Ectodermal cell (in vitro differentiated cells): ENCODE data around the gene SP140.
"Not testable (repeated sequence)": the region's sequence is repeated elsewhere in the genome, so short reads cannot be mapped to it uniquely, and the experiment has no call there.

Source experiments
- H3K27ac ChIP-seq: 2 replicates; pipeline ENCODE4 v1.7.0; 2013; ENCODE audit warnings: mild to moderate bottlenecking, low read depth, low read length; ENCODE audit not compliant: insufficient read depth, poor library complexity, severe bottlenecking
- H3K27me3 ChIP-seq: 2 replicates; pipeline ENCODE4 v1.7.0; 2013; ENCODE audit warnings: mild to moderate bottlenecking, low read length; ENCODE audit not compliant: insufficient read depth, control insufficient read depth, poor library complexity, severe bottlenecking
- H3K36me3 ChIP-seq: one replicate; pipeline ENCODE4 v1.7.0; 2013; ENCODE audit warnings: low read length; ENCODE audit not compliant: control insufficient read depth, insufficient read depth
- H3K4me1 ChIP-seq: one replicate; pipeline ENCODE4 v1.7.0; 2013; ENCODE audit warnings: low read length; ENCODE audit not compliant: control insufficient read depth, insufficient read depth
- H3K4me3 ChIP-seq: 2 replicates; pipeline ENCODE4 v1.7.0; 2013; ENCODE audit warnings: low read depth, low read length, control low read depth; ENCODE audit not compliant: insufficient read depth
- H3K9me3 ChIP-seq: 2 replicates; pipeline ENCODE4 v1.7.0; 2013; ENCODE audit warnings: mild to moderate bottlenecking, low read length, moderate library complexity; ENCODE audit not compliant: control insufficient read depth
- WGBS, 2 experiments: methylation state at CpG; one replicate each; pipeline ENCODE4 v1.1.7; 2013; ENCODE audit warnings: missing lambda C conversion rate in 2 of 2; 5-methylcytosine and 5-hydroxymethylcytosine counted together

The SP140 gene

DNA sequence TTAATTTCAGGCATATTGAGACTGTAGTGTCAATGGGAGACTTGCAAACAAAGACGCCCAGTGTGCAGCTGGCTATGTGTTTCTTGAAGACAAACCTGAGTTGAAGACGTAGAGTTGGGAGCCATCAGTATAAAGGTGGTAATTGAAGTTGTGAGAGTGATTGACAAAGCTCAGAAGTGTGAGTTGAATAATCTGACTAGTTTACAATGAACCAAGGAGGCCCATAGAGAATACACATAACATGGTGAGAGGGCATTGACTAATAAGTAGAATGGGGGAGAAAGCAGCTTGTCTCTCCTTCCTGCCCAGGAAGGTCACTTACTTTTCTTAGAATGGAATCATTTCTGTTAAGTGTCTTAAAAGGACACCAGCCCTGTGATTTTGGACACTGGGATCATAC, 19.8 kb upstream of the SP140 start:
- no peaks in the 10 kb centered on the region for H3K4me1 ChIP-seq
- no peaks in the 10 kb centered on the region for H3K36me3 ChIP-seq
- no peak overlapping the region for H3K27ac ChIP-seq
- H3K9me3 ChIP-seq = no peaks in the 10 kb centered on the region
- 91 to 94% methylated on average over 2 of the region's 2 CpGs for WGBS, 2 experiments
- no peaks in the 10 kb centered on the region for H3K27me3 ChIP-seq
- no peak overlapping the region for H3K4me3 ChIP-seq

- H3K27ac ChIP-seq = no peak overlapping the region
- H3K36me3 ChIP-seq = no peaks in the 10 kb centered on the region
- H3K27me3 ChIP-seq = no peaks in the 10 kb centered on the region
- H3K4me3 ChIP-seq = no peak overlapping the region
- H3K4me1 ChIP-seq = no peaks in the 10 kb centered on the region
- no peaks in the 10 kb centered on the region for H3K9me3 ChIP-seq
These were observed 17.0 kb upstream of the SP140 start for GRCh38 chr2:230208576-230208975.

DNA sequence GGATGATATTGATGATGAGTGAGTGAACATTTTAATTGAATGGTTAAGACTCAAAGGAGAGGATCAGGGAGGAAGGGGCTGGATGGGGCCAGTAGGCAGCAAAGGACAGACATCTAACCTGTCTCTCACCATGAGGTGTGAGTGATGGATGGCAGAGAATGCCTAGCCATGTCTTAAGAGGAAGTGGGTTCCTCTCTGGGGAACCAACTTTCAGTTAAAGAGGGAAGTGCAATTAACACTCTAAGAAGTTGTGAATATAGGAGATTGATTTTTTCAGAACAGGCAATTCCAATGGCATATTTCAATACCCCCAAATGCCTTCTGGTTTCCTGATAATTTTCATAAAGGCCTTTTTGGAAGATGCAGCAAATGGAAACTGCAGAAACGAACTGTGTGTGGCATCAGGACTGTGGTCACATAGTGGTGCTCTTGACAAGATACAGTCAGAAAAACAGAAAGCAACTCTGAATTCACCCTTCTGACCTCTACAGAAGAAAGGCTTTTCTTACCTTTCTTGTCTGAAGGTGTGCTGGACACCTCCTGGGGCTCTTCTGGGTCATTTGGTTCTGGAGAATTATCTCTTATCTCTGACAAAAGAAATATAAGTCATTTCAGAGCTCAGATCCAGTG, 16.0 kb upstream of the SP140 start:
- Histone ChIP-seq H3K4me3 (no peak overlapping the region), H3K36me3 (no peaks in the 10 kb centered on the region), H3K4me1 (no peaks in the 10 kb centered on the region), H3K27ac (no peak overlapping the region), H3K9me3 (no peaks in the 10 kb centered on the region), H3K27me3 (no peaks in the 10 kb centered on the region)
- WGBS, 2 experiments = 94 to 95% methylated on average over 1 of the region's 1 CpG

DNA sequence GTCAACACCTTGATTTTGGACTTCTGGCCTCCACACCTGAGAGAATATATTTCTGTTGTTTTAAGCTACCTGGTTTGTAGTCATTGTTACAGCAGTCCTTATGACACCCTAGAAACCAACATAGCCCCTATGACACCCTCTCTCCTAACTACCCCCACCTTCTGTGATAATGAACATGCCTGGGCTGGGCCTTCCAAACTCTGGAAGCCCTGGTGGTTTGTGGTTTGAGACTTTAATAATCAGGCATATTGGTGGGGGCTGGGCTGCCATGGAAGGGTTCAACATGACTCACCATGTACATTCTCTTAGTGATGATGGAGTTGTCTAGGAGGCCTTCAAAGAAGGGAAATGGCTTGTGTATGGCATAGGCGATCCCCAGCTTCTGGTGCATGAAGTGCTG, 9.0 kb upstream of the SP140 start:
- H3K4me1 ChIP-seq = no peaks in the 10 kb centered on the region
- no peaks in the 10 kb centered on the region for H3K36me3 ChIP-seq
- 97 to 98% methylated on average over 1 of the region's 1 CpG for WGBS, 2 experiments
- no peak overlapping the region for H3K27ac ChIP-seq
- no peaks in the 10 kb centered on the region for H3K9me3 ChIP-seq
- no peak overlapping the region for H3K4me3 ChIP-seq
- no peaks in the 10 kb centered on the region for H3K27me3 ChIP-seq

GRCh38 chr2:230217424-230217823, 8.1 kb upstream of the SP140 start:
- 91 to 97% methylated on average over 3 of the region's 3 CpGs for WGBS, 2 experiments
- Histone ChIP-seq H3K4me1 (no peaks in the 10 kb centered on the region), H3K27me3 (no peaks in the 10 kb centered on the region), H3K9me3 (no peaks in the 10 kb centered on the region), H3K36me3 (no peaks in the 10 kb centered on the region), H3K4me3 (no peak overlapping the region), H3K27ac (no peak overlapping the region)

GRCh38 chr2:230218421-230218820, 7.1 kb upstream of the SP140 start:
- WGBS, 2 experiments = 80 to 91% methylated on average over 1 of the region's 2 CpGs
- no peak overlapping the region for H3K4me3 ChIP-seq
- H3K36me3 ChIP-seq = no peaks in the 10 kb centered on the region
- H3K27me3 ChIP-seq = no peaks in the 10 kb centered on the region
- no peaks in the 10 kb centered on the region for H3K9me3 ChIP-seq
- H3K4me1 ChIP-seq = no peaks in the 10 kb centered on the region
- H3K27ac ChIP-seq = no peak overlapping the region

GRCh38 chr2:230219419-230220331, 5.9 kb upstream of the SP140 start, which contains the start of gene SP110:
Gene SP110 (minus strand): TSS chr2:230219984. CDS start chr2:230216927, 3,057 bp downstream.
- no peaks in the 10 kb centered on the region for H3K27me3 ChIP-seq
- no peaks in the 10 kb centered on the region for H3K36me3 ChIP-seq
- WGBS, 2 experiments = 43 to 44% methylated on average over 15 to 19 of the region's 19 CpGs
- H3K9me3 ChIP-seq = no peaks in the 10 kb centered on the region
- no peaks in the 10 kb centered on the region for H3K4me1 ChIP-seq
- no peak within 1 kb of the TSS for H3K27ac ChIP-seq
- peak within 1 kb of the TSS; percentile 8 for H3K4me3 ChIP-seq

GRCh38 chr2:230220347-230220969, 5.1 kb upstream of the SP140 start:
- Histone ChIP-seq H3K9me3 (no peaks in the 10 kb centered on the region), H3K36me3 (no peaks in the 10 kb centered on the region), H3K4me3 (no peak overlapping the region), H3K4me1 (no peaks in the 10 kb centered on the region), H3K27ac (no peak overlapping the region), H3K27me3 (no peaks in the 10 kb centered on the region)
- 95% methylated on average over 1 of the region's 1 CpG for WGBS, 2 experiments

- WGBS, 2 experiments = 97 to 100% methylated on average over 3 to 4 of the region's 4 CpGs
- no peaks in the 10 kb centered on the region for H3K4me1 ChIP-seq
- no peaks in the 10 kb centered on the region for H3K9me3 ChIP-seq
- H3K27ac ChIP-seq = no peak overlapping the region
- H3K4me3 ChIP-seq = no peak overlapping the region
- H3K27me3 ChIP-seq = no peaks in the 10 kb centered on the region
- no peaks in the 10 kb centered on the region for H3K36me3 ChIP-seq
These were observed 4.0 kb upstream of the SP140 start for GRCh38 chr2:230221493-230221892.

GRCh38 chr2:230222829-230223228, 2.7 kb upstream of the SP140 start:
- not testable (repeated sequence) for H3K36me3 ChIP-seq, H3K4me1 ChIP-seq, H3K27ac ChIP-seq, H3K9me3 ChIP-seq, H3K4me3 ChIP-seq, H3K27me3 ChIP-seq
- 89 to 93% methylated on average over 4 of the region's 4 CpGs for WGBS, 2 experiments
